CD4-positive, alpha-beta T cell treated with Interleukin-10 for 1 hour (primary cell): ENCODE measurements around the gene P2RX4.
A peak's percentile ranks its signal among the peaks of the same experiment; 100 is the strongest.
"Not testable (repeated sequence)": the region's sequence is repeated elsewhere in the genome, so short reads cannot be mapped to it uniquely, and the experiment has no call there.

Experiments used
- DNase-seq: peaks from one replicate; pipeline ENCODE4 v3.0.0-alpha.2; 2020

The P2RX4 gene

GRCh38 chr12:121245951-121246350, 36.0 kb downstream of the P2RX4 start:
- DNase-seq = no peak

DNA sequence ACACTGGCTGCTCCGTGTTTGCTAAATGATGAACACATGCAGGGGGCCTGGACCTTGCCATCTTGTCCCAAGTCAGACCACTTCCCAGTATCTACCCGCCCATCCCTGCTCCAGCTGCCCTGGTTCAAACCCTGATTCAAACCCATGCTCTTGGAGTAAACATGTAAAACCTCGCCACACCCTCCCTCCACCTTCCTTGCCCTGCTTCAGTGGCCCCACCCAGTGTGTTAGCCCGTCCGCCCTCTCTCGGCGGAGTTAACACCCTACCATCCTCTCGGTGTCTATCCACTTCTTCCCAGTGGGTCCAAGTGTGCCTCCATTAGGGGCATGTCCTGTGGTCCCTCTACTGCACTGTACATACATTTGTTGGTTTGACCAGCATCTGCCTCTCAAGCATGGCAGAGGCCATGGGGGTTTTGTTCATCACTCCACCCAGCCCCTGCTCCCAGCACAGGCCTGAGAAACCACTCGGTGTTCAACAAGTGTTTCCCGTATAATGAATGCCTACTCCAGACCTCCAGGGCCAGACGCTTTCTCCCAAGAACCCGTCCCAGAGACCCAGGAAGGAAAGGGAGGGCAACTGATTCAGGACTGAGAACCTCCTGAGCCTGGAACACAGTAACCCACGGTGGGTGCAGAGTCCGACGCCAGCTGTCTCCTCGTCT, 37.1 kb downstream of the P2RX4 start:
- DNase-seq = no peak

DNA sequence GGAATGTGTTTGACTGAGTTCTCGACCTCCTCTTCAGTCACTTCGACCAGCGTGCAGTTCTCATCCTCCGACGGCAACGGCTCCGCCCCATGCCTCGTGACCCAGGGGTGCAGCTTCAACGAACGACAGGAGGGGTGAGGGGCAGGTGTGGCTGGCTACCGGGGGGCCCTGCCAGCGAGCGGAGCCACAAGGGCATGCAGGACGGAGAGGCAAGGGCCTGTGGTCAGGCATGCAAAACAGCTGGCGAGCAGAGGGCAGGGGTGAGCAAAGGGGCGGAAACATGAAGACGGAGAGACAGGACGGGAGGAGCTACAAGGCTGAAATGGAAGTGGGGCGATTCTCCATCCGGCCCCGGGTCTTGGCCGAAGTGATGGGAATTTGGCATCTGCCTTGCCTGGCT, 38.7 kb downstream of the P2RX4 start:
- no peak for DNase-seq

DNA sequence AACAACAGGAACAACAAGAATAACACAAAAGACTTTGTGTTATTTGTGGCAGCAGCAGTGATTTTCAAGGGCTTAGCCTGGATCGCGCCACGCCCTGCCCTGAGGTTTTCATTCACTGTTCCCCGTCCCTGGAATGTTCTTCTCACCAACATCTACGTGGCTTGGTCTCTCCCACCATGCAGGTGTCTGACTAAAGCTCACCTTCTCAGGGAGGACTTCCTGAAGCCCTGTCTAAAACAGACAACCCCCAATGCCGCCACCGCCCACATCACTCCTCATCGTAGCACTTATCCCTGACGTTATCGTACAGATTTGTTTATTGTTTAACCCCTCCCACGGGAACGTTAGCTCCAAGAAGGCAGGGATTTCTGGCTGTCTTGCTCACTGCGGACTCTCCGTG, 40.4 kb downstream of the P2RX4 start:
- DNase-seq = no peak

DNA sequence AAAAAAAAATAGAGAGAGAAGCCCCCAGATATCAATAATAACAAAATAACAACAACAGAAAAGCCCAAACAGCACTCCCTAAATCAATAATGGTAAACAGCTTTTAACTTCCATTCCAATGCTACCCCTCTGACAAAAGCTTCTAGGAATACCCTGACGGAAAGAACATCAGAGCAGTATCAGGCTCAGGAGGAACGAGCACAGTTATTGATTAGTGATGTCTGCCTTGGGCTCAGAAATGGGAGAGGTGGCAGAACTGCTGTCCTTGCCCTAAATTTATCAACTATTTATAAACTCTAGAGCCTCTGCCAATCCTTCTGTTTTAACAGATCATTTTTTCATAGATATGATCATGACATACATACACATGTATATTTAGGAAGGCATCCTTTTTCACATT, 41.9 kb downstream of the P2RX4 start:
- no peak for DNase-seq

DNA sequence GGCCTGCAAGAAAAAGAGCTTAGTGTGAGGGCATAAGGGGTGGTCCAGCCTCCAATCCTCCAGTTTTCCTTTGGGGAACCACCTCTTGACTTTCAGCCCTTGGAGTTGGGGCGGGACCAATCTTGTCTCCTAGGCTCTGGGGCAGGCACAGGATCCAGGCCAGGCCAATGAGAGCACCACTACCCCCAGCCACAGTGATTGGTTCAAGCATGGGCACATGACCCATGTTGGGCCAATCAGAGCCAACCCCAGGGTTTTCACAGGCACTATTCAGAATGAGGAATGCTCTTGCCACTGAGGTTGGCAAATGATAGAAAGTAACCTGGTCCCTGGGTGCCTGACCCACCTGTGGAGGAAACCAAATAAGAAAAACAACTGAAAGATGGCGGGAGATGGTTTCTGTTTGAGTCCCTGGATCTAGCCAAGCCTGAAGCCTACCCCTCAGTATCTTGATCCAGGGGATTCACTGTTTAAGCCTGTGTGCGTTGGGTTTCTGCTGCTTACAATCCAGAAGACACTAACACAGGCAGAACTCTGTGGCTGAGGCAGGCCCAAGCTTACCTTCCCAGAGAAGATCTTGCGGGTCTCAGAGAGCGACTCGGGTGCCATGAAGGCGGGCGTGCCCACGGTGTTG, 42.9 kb downstream of the P2RX4 start:
- DNase-seq = no peak

GRCh38 chr12:121253638-121254335, 43.9 kb downstream of the P2RX4 start:
- no peak for DNase-seq

GRCh38 chr12:121255433-121255832, 45.5 kb downstream of the P2RX4 start:
- no peak for DNase-seq

DNA sequence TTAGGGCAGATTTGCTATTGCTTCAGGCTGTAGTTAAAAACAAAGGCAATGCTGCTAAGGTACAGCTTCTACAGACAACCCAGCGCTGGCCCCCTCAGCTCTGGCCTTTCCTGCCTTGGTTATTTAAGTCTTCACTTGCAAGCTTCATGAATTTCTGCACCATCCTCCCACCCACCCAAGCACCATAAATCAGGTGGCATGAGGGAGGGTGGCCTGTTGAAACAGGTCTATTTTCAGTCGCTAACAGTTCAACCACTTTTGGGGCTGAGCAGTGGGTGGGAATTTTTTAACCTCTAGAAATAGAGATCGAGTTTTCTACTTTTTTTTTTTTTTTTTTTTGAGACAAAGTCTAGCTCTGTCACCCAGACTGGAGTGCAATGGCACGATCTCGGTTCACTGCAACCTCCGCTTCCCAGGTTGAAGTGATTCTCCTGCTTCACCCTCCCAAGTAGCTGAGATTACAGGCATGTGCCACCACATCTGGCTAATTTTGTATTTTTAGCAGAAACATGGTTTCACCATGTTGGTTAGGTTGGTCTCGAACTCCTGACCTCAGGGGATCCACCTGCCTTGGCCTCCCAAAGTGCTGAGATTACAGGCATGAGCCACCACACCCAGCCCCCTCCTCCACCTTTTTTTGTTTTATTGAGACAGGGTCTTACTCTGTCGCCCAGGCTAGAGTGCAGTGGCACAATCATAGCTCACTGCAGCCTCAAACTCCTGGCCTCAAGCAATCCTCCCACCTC, 47.9 kb downstream of the P2RX4 start:
- DNase-seq = not testable (repeated sequence)

GRCh38 chr12:121259074-121259473, 49.1 kb downstream of the P2RX4 start:
- no peak for DNase-seq

DNA sequence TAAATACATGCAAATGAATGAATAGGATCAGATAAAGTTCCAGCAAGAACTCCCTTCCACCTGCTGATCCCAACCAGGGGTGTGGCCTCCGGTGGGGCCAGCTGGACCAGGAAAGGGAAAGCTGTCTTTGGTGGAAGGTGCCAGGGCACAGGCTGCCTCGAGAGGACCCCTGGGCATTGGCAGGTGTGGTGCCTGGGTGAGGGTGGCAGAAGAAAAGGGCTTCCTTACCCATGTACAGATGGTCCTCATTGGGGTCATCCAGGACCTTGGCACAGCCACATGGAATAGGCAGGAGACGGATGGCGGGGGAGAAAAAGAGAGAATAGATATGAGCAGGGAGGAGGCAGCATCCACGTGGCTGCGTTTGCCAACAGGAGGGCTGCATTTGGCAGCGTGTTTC, 50.2 kb downstream of the P2RX4 start:
- no peak for DNase-seq

DNA sequence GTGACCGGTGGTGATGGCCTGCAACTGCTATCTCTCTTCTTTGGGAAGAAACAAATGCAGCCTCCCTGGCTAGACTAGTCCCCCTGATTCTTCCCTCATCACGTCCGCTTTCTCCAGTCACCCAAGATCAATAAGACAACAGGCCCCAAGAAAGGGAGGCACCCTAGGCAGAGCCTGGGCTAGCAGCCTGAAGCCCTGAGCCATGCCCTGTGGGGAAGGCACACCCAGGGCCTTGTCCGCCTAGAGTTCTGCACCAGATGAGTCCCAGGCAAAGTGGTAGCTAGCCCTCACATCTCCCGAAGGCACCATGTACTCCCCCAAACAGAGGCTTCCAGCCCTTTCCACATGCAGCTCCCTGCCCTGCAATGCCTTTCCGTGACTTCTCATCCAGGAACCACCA, 51.5 kb downstream of the P2RX4 start:
- DNase-seq = no peak

DNA sequence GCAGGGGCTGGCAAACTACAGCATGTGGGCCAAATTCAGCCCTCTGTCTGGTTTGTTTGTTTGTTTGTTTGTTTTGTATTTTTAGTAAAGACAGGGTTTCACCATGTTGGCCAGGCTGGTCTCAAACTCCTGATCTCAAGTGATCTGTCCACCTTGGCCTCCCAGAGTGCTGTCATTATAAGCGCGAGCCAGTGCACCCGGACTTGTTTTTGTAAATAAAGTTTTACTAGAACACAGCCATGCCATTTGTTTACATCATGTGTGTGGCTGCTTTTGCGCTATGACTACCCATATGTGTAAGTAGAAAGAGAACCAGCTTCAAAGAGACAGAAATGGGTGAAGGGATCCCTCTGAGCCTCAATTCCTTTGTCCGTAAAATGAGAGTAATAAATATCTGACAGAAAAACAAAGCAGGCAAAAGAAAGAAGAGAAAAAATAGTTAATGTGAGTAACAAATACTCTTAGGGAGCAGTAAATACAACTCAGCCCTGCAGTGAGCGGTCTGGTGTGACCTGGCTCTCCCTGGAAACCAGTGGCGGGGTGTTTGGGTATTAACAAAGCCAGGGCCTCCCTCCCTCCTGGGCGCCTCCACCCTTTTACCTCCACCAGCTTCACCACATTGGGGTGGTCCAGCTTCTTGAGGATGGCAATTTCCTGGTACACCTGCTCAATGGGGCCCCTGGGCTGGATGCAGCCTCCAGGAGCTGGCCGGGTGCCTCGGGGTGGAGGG, 53.4 kb downstream of the P2RX4 start:
- DNase-seq = no peak

DNA sequence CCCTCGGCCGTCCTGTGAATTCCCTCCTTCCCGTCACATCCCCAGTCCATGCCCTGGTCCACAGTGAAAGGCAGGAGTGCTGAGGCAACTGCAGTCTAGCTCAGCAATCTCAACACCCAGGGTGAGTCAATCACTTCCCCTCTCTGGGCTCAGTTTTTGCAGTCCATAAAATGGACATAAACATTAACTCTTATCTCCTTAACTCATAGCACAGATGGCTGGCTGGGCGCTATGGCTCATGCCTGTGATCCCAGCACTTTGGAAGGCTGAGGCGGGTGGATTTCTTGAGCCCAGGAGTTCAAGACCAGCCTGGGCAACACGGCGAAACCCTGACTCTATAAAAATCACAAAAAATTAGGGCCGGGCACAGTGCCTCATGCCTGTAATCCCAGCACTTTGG, 54.2 kb downstream of the P2RX4 start:
- no peak for DNase-seq

- no peak for DNase-seq
Observed at GRCh38 chr12:121264951-121265515, 55.1 kb downstream of the P2RX4 start.

GRCh38 chr12:121267822-121268221, 57.9 kb downstream of the P2RX4 start:
- DNase-seq = no peak

- DNase-seq = no peak
Observed at GRCh38 chr12:121273364-121273896, 63.5 kb downstream of the P2RX4 start.

- no peak for DNase-seq
Observed at GRCh38 chr12:121274036-121274763, 64.3 kb downstream of the P2RX4 start.

GRCh38 chr12:121277374-121277759, 67.4 kb downstream of the P2RX4 start:
- no peak for DNase-seq

DNA sequence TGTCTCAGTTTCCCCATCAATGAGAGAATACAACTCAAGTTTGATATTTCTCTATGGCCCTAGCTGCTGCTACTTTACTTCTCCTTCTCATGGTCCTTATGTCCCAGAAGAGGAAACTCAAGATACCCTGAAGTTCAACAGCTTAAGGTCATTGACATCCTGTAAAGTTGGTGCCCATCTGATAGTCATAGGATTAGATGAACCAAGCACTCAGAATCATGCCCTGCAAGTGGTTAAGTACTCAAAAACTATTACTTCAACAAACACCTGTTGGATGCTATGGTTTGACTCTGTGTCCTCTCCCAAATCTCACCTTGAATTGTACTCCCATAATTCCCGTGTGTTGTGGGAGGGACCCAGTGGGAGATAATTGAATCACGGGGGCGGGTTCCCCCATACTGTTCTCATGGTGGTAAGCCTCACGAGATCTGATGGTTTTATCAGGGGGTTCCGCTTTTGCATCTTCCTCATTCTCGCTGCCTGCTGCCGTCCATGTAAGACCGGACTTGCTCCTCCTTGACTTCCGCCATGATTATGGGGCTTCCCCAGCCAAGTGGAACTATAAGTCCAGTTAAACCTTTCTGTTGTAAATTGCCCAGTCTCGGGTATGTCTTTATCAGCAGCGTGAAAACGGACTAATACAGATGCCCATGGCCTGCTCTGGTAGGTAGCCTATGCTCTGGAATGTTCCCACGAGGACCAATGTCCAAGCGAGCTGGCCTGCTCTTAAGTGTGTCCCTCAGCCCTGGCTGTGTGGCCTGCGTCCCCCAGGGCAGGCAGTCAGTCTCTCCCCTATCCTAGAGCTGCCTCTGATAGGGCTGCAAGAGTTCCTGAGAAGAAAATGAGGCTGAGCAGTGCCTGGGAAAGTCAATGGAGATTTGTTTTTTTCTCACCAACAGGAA, 68.5 kb downstream of the P2RX4 start:
- peak; percentile 4 for DNase-seq

DNA sequence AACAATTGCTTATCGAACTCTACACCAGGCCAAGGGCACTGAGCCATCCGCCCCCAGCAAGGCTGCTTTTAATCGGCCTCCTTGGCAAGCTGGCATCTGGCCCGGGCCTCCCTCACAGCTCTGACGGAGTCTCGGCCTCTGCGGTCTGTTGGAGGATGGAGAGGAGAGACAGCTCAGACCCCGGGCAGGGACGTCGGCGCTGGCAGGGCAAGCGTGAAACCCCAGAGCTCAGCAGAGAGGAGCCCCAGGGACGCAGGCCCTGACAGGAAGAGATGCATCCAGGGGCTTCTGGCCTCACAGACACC, 69.1 kb downstream of the P2RX4 start:
- DNase-seq = no peak
